Left ventricle myocardium inferior (tissue), 1 donor: ENCODE data around the gene SUGT1. TPM values are rescaled to one million over a fixed set of nuclear protein-coding genes. Genes with fewer than 3 reads are reported as not detected.
A peak's percentile ranks its signal among the peaks of the same experiment; 100 is the strongest.
"Not testable (repeated sequence)": the region's sequence is repeated elsewhere in the genome, so short reads cannot be mapped to it uniquely, and the experiment has no call there.

ENCODE experiments used
- DNase-seq: peaks from one replicate; pipeline ENCODE4 v3.0.0-alpha.2; 2020
- H3K27ac ChIP-seq: fragments of 200-600 bp; replicated peaks from 2 replicates; pipeline ENCODE4 v1.8.0; 2021
- H3K27me3 ChIP-seq: fragments of 200-600 bp; 2 replicates; pipeline ENCODE4 v1.8.0; 2021; ENCODE audit warnings: low read depth
- H3K36me3 ChIP-seq: fragments of 200-600 bp; 2 replicates; pipeline ENCODE4 v1.8.0; 2021
- H3K4me1 ChIP-seq: fragments of 200-600 bp; 2 replicates; pipeline ENCODE4 v1.8.0; 2021
- H3K4me3 ChIP-seq: fragments of 200-600 bp; 2 replicates; pipeline ENCODE4 v1.8.0; 2021; ENCODE audit warnings: mild to moderate bottlenecking, moderate library complexity
- H3K9me3 ChIP-seq: fragments of 200-600 bp; replicated peaks from 2 replicates; pipeline ENCODE4 v1.8.0; 2021
- CTCF ChIP-seq: fragments of 200-600 bp; IDR thresholded peaks from 2 replicates; pipeline ENCODE4 v1.8.0; 2021; ENCODE audit warnings: antibody characterized with exemption, mild to moderate bottlenecking, borderline replicate concordance
- intact Hi-C: fragments of 100-400 bp; cut with micrococcal nuclease; formaldehyde crosslinking; loops from one replicate; pipeline ENCODE4 v1.11.0; 2022
- total RNA-seq: library from RNA; stranded (reverse); fragmentation: NEBNext Ultra II Directional; extraction: Animal tissue kit (Norgen Biotek cat#: 25700); gene quantifications from one replicate; pipeline ENCODE4 v1.2.1, GENCODE V29; 2021
- donor health status: DM: no; HTN: yes; CAD: no; lungs with severe emphysema.

Gene SUGT1
- total RNA-seq, 1 donor from 2014 or later, result 57.8 TPM

DNA sequence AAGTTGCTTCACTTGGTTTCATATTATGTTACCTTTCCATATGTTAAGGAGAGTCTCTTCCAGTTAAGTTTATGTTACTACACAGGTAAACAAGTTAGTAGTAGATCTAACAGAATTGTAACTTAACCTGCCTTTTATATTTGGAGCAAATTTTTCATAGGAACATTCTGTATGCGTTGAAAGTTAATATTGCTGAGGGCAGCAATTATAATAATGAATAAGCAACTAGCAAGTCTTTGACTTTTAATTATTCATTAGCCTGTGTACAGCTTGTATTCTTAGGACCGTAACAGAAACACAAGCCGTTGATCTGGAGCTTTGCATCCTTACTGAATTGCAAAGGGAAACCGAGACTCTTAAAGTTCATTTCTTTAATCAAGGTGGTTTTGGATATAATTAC lies 11.6 kb downstream of the SUGT1 start:
- intact Hi-C loops, result no loop called here
- no peak for DNase-seq
- Histone ChIP-seq H3K4me1 (peaks cover 7% of the 10 kb centered on the region), H3K27me3 (no peaks in the 10 kb centered on the region), H3K36me3 (peaks cover 93% of the 10 kb centered on the region), H3K9me3 (no peaks in the 10 kb centered on the region), H3K4me3 (no peak overlapping the region), H3K27ac (no peak overlapping the region)
- TF ChIP-seq CTCF, result no peak

DNA sequence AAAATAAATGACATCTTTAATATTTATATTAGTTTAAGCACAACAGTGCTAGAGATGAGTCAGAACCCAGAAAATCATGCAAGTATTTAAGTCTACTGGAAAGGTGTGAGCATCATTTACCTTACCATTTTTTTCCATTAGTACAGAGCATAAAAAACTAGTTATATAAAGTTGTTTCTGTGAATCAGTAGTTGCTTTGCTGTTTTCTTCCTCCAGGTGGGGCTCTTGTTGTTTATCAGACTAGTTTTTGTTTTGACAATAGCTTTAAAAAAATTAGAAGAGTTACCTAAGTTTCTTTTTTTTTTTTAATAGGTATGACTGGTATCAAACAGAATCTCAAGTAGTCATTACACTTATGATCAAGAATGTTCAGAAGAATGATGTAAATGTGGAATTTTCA lies 12.7 kb downstream of the SUGT1 start:
- H3K9me3 ChIP-seq, result no peaks in the 10 kb centered on the region
- H3K4me3 ChIP-seq, result no peak overlapping the region
- H3K27me3 ChIP-seq, result no peaks in the 10 kb centered on the region
- intact Hi-C loops, result no loop called here
- peak; percentile 52 for TF ChIP-seq CTCF
- no peak overlapping the region for H3K27ac ChIP-seq
- no peak for DNase-seq
- H3K36me3 ChIP-seq, result peaks cover 93% of the 10 kb centered on the region
- H3K4me1 ChIP-seq, result peaks cover 8% of the 10 kb centered on the region

- Histone ChIP-seq H3K4me1 (peaks cover 8% of the 10 kb centered on the region), H3K36me3 (peaks cover 51% of the 10 kb centered on the region), H3K4me3 (no peak overlapping the region), H3K27ac (no peak overlapping the region), H3K9me3 (no peaks in the 10 kb centered on the region), H3K27me3 (no peaks in the 10 kb centered on the region)
- TF ChIP-seq CTCF, result no peak
- no peak for DNase-seq
- intact Hi-C loops, result no loop called here
Measured at GRCh38 chr13:52669677-52670076, 17.0 kb downstream of the SUGT1 start.

GRCh38 chr13:52670726-52671125 lies 18.1 kb downstream of the SUGT1 start:
- H3K9me3 ChIP-seq, result no peaks in the 10 kb centered on the region
- DNase-seq, result no peak
- no peak overlapping the region for H3K27ac ChIP-seq
- H3K4me1 ChIP-seq, result peaks cover 4% of the 10 kb centered on the region
- H3K27me3 ChIP-seq, result no peaks in the 10 kb centered on the region
- no peak overlapping the region for H3K4me3 ChIP-seq
- no peak for TF ChIP-seq CTCF
- H3K36me3 ChIP-seq, result peaks cover 54% of the 10 kb centered on the region
- intact Hi-C loops, result no loop called here

GRCh38 chr13:52673465-52673864 lies 20.8 kb downstream of the SUGT1 start:
- H3K4me3 ChIP-seq, result no peak overlapping the region
- no peak overlapping the region for H3K27ac ChIP-seq
- TF ChIP-seq CTCF, result no peak
- no peaks in the 10 kb centered on the region for H3K9me3 ChIP-seq
- H3K4me1 ChIP-seq, result peaks cover 4% of the 10 kb centered on the region
- H3K36me3 ChIP-seq, result peaks cover 47% of the 10 kb centered on the region
- intact Hi-C loops, result no loop called here
- DNase-seq, result no peak
- H3K27me3 ChIP-seq, result no peaks in the 10 kb centered on the region

- intact Hi-C loops, result no loop called here
Measured at GRCh38 chr13:52677823-52678222, 25.2 kb downstream of the SUGT1 start.

GRCh38 chr13:52685806-52686205 lies 33.2 kb downstream of the SUGT1 start:
- H3K9me3 ChIP-seq, intact Hi-C loops, H3K4me3 ChIP-seq, H3K4me1 ChIP-seq, DNase-seq, H3K27me3 ChIP-seq, H3K27ac ChIP-seq: not testable (repeated sequence)
- peaks cover 81% of the 10 kb centered on the region for H3K36me3 ChIP-seq

More at GRCh38 chr13:52677823-52678222, 25.2 kb downstream of the SUGT1 start:
- no peak for DNase-seq
- peaks cover 75% of the 10 kb centered on the region for H3K36me3 ChIP-seq
- no peak for TF ChIP-seq CTCF
- H3K9me3 ChIP-seq, result no peaks in the 10 kb centered on the region
- H3K4me3 ChIP-seq, result no peak overlapping the region
- no peaks in the 10 kb centered on the region for H3K4me1 ChIP-seq
- H3K27me3 ChIP-seq, result no peaks in the 10 kb centered on the region
- no peak overlapping the region for H3K27ac ChIP-seq
